SW 1271 (cell line): Measurements from ENCODE around the gene DLK1.

Experiments used
- DNase-seq, 2 experiments: peaks; one replicate each; lab custom pipeline; 2025; lab: John Stamatoyannopoulos, UW

Gene DLK1

DNA sequence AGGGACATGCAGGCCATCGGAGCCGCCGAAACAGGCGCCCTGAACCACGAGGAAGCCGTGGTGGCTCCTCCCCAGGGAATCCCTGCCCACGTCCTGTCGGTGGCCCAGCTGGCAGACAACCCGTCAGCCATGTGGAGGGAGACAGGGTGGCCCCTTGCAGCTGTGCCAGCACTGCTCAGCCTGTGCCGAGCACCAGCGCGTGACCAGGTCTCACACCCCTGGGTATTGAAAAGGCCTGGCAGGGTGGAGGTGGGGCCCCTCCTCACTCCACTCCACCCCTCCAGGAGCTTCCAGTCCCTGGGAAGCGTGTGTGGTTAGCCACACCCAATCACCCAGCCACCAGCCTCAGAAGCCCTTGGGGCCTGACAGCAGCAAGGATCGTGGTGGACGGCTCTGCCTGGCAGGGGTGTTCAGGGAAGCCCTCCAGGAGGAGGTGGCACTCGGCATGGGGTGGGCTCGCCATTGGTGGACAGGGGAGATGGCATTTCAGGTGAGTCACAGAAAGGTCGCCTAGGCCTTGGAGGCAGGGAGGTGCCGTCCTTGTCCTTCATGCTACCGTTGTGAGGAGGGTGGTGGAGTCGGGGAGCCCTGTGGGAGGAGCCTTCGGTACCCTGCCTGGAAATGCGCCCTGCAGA is 12.3 kb upstream of the DLK1 start:
- no peak for DNase-seq

DNA sequence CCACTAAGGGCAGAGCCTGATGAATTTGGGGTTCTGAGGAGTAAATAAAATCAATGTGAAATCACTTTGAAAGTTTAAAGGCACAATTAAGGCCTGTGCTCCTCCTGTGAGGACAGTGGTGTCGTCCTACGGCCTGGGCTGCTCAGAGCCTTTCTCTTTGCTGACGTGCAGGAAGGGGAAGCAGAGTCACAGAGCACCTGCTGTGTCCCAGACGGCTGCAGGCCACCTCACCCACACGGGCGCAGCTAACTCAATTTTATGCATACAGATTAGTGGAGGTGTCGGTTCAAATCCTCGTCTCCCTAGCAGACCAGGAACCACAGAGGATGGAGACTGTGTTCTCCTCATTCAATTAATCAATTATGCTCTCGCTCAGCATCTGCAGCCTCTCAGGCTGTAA is 11.4 kb upstream of the DLK1 start:
- DNase-seq: no peak

DNA sequence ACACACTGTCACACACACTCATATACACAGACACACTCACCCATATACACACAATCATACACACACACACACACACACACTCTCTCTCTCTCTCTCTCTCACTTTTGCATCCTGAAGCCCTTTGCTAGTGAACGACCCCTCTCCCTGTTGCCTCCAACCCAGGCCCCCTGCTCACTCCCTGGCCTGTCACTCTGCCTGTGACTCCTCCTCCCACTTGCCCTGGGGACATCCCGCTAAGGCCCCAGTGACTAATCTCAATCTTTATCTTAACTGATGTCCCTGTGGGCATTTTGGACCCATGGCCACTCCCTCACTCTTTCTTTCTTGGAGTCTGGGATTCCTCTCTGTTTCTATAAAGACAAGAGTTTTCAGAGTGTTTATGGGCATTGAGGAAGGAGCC is 10.9 kb upstream of the DLK1 start:
- no peak for DNase-seq

DNA sequence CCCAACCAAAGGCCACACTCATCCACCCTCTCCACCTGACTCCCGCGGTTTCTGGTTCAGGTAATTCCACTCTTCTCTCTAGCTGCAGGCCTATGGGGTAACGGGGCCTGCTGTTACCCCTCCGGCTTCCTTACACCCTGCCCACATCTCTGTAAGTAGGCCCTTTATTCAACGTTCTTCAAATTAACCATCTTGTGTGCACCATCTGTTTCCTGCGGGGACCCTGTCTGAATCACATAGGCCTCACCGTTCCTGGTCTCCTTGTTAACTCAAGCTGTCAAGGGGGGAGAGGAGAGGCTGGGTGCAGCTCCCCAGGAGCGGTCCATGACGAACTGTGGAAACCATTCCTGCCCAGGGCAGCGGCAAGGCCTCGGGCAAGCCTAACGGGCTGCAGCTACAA is 9.3 kb upstream of the DLK1 start:
- no peak for DNase-seq

DNA sequence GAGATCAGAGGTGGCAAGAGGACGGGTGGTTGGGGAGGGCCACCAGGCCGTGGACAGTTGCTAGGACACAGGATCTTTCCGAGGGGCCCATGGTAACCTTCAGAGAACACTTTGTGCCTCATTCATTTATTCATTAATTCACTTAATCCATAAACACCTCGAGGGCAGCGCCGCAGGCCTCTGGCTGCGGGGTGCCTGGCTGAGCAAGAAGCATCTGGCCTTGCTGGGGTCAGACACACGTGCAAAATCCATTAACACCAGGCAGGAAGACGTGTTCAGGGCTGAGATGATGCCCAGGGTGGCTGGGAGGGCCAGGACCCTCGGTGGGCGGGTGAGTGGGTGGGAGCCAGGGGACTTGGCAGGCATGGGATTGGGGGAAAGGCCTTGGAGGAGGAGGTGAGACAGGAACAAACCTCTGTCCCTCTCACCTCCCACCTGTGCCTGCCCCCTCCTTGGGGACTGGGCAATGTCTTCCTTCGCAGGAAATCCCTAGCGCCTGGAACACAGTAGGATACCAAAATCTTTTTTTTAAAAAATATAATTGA is 6.6 kb upstream of the DLK1 start:
- DNase-seq: no peak

DNA sequence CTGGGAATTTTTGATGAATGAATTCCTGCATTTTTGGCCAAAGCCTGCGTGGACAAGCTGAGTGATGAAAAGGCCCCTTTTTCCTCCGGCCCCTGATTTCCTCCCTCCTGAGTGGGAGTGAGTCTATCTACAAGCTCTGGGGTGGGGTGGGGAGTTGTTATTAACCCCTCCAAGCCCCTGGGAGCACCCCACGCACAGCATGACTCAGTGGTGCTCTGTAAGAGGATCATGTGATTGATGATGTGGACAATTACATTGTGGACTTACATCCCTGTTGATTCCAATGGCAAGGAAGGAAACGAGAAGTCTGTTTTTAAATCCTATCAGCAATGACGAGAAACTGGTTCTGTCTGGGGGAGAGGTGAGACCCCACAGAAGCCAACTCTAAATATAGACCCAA is 5.1 kb upstream of the DLK1 start:
- DNase-seq: no peak

DNA sequence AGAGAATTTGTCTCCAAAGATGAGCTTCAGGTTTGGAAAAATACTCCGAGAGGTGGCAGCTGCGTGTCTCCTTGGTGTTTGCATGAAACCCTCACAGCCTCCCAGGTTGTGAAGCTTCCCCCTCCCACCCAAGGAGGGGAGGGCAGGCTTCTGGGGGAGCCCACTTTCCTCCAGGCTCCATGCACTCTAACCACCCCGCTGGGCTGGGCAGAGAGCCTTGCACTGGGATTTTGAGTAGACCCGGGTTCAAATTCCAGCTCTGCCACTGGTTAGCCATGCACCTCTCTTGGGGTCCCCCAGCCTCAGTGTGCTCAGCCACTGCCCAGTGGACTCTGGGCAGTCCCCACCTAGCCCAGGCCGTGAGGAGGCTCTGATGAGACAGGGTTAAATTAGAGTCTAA is 4.3 kb upstream of the DLK1 start:
- no peak for DNase-seq

DNA sequence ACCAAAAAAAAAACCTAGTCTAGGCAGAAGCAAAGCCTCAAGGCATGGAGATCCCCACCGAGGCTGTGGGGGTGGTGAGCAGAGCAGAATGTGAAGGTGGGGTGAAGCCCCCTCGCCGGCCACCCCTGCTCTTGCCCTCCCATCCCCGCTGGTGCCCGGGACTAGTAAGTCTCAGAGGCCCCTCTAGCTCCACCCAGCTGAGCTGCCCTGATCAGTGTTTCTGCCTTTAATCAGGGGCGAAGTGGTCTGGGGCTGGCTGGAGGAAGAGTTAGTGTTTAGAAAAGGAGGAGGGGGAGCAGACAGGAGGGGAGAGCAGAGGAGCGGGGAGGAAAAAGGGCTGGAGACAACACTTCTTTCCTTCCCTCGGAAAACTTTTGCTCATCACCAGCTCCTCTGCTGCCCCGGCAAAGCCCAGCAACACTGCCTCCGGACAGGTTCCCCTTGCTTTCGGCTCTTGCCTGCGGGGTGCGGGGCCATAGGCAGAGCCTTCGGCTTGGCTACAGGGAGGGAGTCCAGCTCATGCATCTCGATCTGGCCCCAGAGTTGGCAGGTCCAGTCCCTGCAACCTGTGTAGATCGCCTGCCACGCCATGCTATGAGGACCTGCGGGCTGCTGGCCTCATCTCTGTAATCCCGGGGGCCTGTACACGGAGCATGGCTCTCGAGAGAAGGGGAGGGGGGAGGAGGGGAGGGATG is 3.4 kb upstream of the DLK1 start:
- DNase-seq: no peak

DNA sequence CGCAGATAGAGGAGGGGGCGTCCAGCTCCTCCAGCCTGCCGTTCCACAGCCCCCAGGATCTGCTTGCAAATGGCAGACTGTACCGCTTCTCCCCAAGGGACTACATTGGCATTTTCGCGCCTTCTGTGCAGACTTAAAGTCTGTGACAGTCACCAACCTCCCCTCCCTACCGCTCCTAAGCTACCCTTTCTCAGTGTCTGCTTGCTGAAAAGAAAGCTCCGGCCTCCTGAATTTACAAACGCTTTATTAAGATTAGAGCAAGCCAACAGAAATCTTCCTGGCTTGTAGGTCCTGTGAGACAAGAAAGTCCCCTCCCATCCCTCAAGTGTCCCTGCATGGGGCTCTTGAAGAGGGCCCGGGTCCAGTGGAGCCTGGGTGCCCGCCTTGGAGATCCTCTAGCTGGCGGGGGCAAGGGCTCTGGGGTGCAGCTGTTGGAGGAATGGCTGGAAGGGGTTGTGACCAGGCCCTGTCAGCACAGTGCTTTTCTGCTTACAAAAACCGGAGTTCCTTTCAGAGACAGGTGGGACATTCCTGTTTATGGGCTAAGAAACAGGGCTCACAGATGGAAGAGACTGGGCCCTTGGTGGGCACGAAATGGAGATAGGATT is 2.8 kb upstream of the DLK1 start:
- DNase-seq: no peak

DNA sequence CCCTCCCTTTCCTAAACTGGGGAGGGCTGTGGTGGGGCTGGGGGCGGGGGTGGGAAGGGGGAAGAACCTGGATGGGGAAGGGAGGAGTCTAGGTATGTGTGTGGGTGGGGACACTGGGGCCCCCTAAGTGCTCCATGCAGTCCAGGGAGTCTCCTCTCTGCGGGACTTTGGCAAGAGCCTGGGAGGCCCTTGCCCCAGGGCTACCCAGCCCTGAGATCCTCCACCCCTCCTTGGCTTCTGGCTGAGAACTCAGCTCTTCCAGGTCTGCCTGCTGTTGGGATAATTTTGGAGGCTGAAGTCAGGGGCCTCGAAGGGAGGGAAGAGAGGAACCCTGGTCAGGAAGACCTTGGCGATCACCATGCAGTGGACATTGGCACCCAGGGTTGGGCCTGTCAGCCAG is 2.2 kb upstream of the DLK1 start:
- no peak for DNase-seq

DNA sequence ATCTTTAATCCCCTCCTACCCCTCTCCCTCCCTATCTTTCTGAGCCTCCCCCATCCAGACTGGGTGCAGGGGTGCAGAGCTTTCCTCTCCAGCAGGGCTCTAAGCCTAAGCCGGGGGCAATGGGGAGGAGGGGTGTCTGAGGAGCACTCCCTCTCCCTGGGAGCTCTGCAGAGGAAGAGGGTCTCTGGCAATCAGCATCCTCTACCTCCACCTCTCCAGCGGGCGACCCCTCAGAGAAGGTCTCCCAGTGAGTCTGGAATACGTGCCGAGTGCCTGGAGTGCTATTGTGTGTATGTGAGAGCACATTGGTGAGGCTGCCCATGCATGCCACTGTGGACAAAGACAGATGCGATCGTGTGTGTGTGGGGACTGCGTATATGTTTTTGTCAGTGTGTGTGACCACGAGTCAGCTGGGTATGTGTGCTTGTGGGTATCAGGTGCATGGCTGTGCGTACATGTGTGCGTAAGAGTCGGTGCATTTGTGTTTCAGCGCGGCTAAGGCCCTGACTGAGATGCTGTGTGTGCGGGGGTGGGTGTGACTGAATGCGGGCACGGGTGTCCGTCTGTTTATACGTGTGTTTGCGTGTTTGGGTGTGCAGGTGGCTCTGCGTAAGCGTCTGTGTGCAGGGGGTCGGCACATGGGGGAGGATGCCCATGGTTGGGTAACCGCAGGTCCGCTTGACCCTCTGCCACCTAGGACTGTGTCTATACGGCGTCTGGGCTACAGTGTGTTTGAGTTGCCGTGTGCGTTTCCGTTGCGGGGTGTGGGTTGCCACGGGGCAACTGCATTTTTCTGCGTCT is 905 bp upstream of the DLK1 start:
- no peak for DNase-seq

DNA sequence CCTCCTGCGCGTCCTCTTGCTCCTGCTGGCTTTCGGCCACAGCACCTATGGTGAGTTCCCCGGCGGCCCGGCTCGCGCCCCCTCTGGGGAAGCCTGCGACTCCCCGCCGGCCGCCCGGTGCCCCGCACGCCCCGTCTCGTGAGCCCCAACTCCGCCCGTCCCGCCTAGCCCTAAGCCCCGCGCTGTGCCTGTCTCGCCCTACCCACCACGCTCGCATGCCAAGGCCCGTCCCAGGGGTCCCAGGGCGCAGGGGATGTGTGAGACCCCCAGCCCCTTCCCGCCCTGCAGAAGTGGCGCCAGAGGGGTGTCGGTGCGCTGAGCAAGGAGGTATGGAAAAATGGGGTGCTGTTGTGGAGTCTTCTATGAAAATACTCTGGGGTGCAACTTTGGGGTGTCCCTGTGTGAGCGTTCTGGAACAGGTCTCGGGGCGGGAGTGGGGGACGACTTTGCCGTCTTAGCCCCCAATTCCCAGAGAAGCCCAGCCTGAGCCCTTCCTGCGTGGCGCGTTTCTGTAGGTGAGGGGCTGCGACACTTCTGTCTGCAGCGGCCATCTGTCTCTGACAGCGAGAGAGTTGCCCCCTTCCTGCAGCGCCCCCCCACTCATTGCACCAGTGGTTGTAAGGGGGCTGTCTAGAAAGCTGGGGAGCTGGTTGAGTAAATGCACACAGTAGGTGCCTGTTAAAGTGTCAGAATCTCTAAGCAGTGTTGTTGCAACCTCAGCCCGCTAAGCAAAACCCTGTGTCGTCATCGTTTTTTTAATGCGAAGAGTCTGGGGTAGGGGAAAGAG is 587 bp downstream of the DLK1 start:
- DNase-seq: no peak

DNA sequence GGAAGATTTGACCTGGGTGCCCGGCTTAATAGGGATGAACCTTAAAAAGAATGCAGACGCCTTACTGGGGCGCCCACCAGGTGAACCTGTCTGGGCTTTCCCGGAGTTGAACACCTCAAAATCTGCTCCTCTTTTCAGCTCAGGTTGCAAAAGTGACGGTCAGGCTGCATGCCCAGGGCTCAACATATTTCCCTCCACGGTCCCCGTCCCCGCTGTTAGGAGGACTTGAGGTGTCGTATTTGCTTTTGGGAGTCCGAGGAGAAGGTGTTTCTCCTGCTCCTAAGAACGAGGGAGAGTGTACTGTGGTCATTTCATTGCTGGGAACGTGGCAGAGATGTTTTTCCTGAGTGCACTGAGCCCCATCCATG is 1.2 kb downstream of the DLK1 start:
- DNase-seq: no peak

DNA sequence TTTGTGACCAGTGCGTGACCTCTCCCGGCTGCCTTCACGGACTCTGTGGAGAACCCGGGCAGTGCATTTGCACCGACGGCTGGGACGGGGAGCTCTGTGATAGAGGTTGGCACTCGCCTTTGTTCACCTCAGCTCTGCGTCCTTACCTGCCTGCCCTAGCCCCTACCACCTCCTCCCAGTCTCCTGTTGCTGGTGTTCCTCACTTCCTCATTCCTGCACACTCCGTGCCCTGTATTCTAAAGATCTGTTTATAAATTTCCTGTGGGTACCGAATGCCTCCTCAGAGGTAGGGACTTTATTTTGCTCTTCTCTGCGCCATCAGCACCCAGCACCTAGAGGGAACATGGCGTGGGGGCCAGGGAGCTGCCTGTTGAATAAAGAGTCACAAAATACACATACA is 2.3 kb downstream of the DLK1 start:
- no peak for DNase-seq

DNA sequence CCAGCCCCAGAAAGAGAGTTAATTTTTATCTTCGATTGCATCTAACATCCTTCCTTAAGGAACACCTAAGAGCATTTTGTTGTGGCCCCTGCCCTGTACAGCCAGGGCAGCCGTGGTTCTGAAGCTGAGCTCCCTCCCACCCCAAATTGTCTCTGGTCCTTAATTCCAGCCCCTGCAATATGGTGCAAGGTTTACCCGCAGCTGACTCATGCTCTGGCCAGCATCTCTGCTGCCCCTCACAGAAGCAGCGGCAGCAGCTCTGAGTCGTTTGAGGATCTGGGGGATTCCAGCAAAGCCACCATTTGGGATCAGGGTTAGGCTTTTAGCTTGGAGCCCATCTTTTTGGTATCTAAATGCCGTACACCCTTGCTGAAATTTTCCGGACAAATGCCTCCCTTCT is 3.3 kb downstream of the DLK1 start:
- no peak for DNase-seq

DNA sequence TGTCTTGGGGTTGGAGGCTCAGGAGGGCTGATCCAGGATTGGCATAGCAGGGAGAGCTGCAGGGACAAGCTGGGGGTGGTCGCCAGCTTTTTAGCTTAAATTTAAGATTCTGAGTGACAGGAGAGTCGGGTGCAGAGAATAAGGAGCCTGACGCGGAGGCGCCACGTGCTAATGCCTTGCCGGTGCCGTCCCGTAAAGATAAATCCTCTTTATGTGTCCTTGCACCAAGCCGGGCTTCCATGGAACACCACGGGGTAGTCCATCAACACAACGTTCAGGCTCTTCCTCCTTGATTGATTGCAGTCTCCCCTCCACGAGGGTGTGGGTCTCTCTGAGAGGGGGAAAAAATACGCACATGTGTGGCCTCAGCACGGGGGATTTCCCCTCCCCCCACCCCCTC is 3.9 kb downstream of the DLK1 start:
- no peak for DNase-seq

DNA sequence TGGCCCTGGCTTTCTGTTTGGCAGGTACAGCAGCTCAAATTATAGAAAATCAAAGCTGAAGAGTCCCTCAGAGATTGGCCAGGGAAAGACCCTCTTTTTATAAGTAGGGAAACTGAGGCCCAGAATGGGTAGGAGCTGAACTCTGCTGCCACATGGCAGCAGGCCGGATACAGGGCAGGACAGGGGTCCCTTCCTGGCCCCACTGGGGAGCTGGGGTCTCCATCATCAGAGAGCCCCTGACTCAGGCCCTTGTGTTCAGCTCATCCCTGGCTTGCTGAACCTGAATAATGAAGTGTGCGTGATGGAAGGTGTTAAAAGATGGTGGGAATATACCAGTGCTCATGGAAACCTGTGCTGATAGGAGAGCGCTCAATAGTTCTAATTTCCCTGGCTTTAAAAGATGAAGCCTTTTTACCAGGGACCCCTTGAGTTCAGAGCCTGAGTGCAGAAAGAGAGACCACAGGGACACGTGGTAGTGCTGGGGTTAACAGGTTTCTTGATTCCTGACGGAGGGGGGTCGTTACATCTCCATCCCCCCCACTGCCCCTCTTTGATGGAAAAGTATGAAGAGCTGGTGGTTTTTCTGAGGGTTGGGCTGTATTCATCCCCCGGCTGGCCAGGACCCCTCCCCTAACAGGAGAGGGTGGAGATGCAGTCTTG is 4.4 kb downstream of the DLK1 start:
- DNase-seq: no peak

DNA sequence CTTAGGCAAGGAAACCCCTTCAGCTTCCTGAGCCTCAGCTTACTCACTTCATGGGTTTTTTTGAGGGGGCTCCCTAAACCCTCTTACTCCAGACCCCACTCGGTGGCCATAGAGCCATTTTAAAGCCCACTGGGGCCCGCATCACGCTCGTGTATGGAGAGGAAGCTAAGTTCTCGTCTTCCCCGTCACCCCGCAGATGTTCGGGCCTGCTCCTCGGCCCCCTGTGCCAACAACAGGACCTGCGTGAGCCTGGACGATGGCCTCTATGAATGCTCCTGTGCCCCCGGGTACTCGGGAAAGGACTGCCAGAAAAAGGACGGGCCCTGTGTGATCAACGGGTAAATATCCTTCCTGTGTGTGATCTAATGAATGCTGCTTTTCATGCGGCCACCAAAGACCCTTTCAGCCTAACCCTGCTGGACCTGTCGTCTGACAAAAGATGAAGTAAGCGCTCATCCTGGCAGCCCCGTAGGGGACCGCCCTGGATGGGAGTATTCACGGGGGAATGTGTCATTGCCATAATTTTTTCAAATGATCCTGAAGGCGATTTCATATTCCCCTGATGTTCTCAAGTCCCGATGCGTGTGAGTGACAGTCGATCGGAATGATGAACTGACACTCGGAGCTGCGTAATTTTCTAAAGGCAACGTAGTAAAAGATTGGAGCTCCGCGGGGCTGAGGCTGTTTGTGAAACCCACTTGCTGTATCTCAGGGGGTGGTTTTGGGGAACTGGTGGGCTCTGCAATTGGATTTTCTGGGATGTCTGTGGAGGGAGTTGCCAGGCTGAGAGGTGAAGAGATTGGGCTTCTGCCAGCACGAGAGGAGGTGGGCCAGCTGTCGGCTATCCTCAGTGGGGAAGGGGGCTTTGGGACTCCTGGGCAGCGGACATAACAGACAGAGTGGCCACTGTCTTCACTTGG is 5.4 kb downstream of the DLK1 start:
- DNase-seq: no peak

DNA sequence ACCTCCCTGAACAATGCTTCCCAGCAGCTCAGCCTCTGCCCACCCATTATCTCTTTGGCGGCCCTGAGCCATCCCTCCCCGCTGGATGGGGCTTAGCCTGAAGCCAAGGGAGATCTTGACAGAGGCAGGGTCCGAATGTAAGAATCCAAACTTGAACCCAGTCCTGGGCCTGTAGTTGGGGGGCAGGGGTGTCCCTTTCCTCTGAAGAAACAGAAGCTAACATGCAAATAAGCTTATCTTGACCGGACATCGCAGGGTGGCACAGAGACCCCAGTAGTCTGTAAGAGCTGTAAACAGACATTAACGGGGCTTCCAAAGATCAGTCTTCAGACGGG is 6.0 kb downstream of the DLK1 start:
- DNase-seq: no peak

DNA sequence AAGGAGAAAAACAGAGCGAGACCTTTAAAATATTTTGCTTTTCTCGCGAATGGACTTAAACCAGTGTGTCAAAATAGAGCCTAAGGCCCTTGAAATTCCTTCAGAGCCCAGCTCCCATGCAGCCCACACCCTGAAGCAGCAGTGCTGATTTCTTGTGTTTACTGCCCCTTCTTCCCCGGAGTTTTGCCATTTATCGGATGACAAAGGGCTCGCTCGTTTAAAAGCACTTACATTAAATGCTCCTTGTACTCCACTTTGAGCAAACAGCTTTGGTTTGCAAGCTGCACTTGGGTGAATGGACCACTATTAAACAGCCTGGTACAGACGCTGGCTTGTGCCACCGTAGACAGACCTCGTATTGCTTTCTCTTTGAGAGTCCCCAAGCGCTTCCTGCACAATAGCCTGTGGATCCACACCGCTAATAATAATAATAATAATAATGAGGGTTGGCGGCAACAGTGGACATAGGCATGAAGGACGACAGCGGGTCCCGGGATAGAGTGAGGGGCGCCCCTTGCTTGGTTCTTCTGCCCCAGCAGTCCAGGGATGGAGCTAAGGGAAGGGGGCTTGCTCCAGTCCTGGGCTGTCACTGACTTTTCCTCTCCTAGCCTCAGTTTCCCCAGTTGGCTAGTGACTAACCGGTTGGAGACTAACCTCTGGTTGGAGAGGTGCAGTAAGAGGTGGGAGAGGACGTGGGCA is 6.6 kb downstream of the DLK1 start:
- no peak for DNase-seq
